Endodermal cell (in vitro differentiated cells): ENCODE results near the gene SERPINE2. TPM values are rescaled to one million over a fixed set of nuclear protein-coding genes. Genes with fewer than 3 reads are reported as not detected.

Source experiments
- DNase-seq: peaks from one replicate; pipeline ENCODE4 v3.0.0-alpha.2; 2017
- H3K27ac ChIP-seq: 2 replicates; pipeline ENCODE4 v1.5.1; 2013; ENCODE audit warnings: mild to moderate bottlenecking, low read depth, low read length, moderate library complexity
- H3K27me3 ChIP-seq: 2 replicates; pipeline ENCODE4 v1.6.1; 2013; ENCODE audit warnings: mild to moderate bottlenecking, low read length, moderate library complexity; ENCODE audit not compliant: insufficient read depth, control insufficient read depth, poor library complexity, severe bottlenecking
- H3K36me3 ChIP-seq: 2 replicates; pipeline ENCODE4 v1.7.0; 2013; ENCODE audit warnings: mild to moderate bottlenecking, low read length, moderate library complexity; ENCODE audit not compliant: control insufficient read depth, insufficient read depth
- H3K4me1 ChIP-seq: one replicate; pipeline ENCODE4 v1.7.0; 2013; ENCODE audit warnings: low read length; ENCODE audit not compliant: control insufficient read depth, insufficient read depth
- H3K4me3 ChIP-seq: 2 replicates; pipeline ENCODE4 v1.5.1; 2013; ENCODE audit warnings: mild to moderate bottlenecking, low read length, moderate library complexity
- H3K9ac ChIP-seq: 2 replicates; pipeline ENCODE4 v1.6.1; 2013; ENCODE audit warnings: mild to moderate bottlenecking, low read length, moderate library complexity; ENCODE audit not compliant: poor library complexity, severe bottlenecking; ENCODE audit errors: extremely low read depth
- H3K9me3 ChIP-seq: 2 replicates; pipeline ENCODE4 v1.6.1; 2013; ENCODE audit warnings: mild to moderate bottlenecking, low read length, moderate library complexity; ENCODE audit not compliant: control insufficient read depth
- H3K27ac Mint-ChIP-seq: 2 replicates; pipeline ENCODE4 v1.8.0; 2020; ENCODE audit warnings: mixed read lengths
- H3K27me3 Mint-ChIP-seq: 2 replicates; pipeline ENCODE4 v1.8.0; 2021; ENCODE audit warnings: mild to moderate bottlenecking, mixed read lengths; ENCODE audit not compliant: insufficient read depth
- H3K36me3 Mint-ChIP-seq: 2 replicates; pipeline ENCODE4 v1.8.0; 2020; ENCODE audit warnings: low read depth, mixed read lengths
- H3K4me1 Mint-ChIP-seq: 2 replicates; pipeline ENCODE4 v1.8.0; 2020; ENCODE audit warnings: mixed read lengths
- H3K4me3 Mint-ChIP-seq: 2 replicates; pipeline ENCODE4 v1.8.0; 2020; ENCODE audit warnings: mild to moderate bottlenecking, moderate library complexity, mixed read lengths
- H3K9me3 Mint-ChIP-seq: 2 replicates; pipeline ENCODE4 v1.8.0; 2020; ENCODE audit warnings: mild to moderate bottlenecking, mixed read lengths
- WGBS, 2 experiments: methylation state at CpG; one replicate each; pipeline versions ENCODE4 v1.1.5 to v1.1.7; 2013; ENCODE audit warnings: missing lambda C conversion rate in 2 of 2, mixed read lengths in 1 of 2; ENCODE audit not compliant: insufficient coverage in 1 of 2, insufficient read length in 1 of 2; 5-methylcytosine and 5-hydroxymethylcytosine counted together
- total RNA-seq, 2 donors: library from RNA; stranded (reverse); fragmentation: NEBNext Ultra II Directional in 1 of 2; extraction: Animal tissue kit (Norgen Biotek cat#: 25700) in 1 of 2; gene quantifications; 2 replicates in 1 of 2; 3 replicates in 1 of 2; pipeline ENCODE4 v1.2.1, GENCODE V29; 2021
- TF ChIP-seq, protein P1 (sequence below): fragments of 200-600 bp; sonication (generic); conservative IDR thresholded peaks from 2 replicates; pipeline ENCODE4 v1.5.0; 2021; ENCODE audit warnings: antibody characterized with exemption, mild to moderate bottlenecking

SERPINE2 gene
- total RNA-seq, 2 donors from 2014 or later: 257 to 386 TPM

- Histone ChIP-seq H3K36me3 (peaks cover 99% of the 10 kb centered on the region), H3K27me3 (no peaks in the 10 kb centered on the region), H3K27ac (no peak overlapping the region), H3K4me1 (no peaks in the 10 kb centered on the region), H3K9me3 (no peaks in the 10 kb centered on the region), H3K4me3 (no peak overlapping the region), H3K9ac (no peak overlapping the region)
- peaks cover 74% of the 10 kb centered on the region for H3K36me3 Mint-ChIP-seq
- no peak for DNase-seq
- no peak overlapping the region for H3K4me3 Mint-ChIP-seq
- no peaks in the 10 kb centered on the region for H3K27me3 Mint-ChIP-seq
- no peaks in the 10 kb centered on the region for H3K9me3 Mint-ChIP-seq
- TF ChIP-seq, protein P1, sequence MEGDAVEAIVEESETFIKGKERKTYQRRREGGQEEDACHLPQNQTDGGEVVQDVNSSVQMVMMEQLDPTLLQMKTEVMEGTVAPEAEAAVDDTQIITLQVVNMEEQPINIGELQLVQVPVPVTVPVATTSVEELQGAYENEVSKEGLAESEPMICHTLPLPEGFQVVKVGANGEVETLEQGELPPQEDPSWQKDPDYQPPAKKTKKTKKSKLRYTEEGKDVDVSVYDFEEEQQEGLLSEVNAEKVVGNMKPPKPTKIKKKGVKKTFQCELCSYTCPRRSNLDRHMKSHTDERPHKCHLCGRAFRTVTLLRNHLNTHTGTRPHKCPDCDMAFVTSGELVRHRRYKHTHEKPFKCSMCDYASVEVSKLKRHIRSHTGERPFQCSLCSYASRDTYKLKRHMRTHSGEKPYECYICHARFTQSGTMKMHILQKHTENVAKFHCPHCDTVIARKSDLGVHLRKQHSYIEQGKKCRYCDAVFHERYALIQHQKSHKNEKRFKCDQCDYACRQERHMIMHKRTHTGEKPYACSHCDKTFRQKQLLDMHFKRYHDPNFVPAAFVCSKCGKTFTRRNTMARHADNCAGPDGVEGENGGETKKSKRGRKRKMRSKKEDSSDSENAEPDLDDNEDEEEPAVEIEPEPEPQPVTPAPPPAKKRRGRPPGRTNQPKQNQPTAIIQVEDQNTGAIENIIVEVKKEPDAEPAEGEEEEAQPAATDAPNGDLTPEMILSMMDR: no peak
- H3K27ac Mint-ChIP-seq: no peak overlapping the region
- no peaks in the 10 kb centered on the region for H3K4me1 Mint-ChIP-seq
- WGBS, 2 experiments: 89 to 91% methylated on average over 4 to 6 of the region's 6 CpGs
Observed at GRCh38 chr2:223996391-223996790, 42.7 kb downstream of the SERPINE2 start.

DNA sequence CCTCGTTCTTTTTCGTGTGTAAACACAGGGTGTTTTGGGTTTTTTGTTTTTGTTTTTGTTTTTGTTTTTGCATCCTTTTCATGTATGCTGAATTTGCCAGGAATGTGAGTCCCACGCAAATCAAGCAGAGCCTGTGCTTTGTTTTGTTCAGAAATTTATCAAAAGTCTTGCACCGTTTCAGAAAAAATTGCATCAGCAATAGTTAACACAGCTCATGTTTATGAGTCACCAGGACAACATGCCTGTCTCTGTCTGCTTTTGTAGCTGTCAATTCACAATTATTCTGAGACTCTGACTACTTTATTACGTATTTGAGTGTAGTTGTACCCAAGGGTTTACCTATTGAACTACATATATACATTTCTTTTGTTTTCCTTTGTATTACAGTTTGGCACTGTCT is 43.5 kb downstream of the SERPINE2 start:
- no peak overlapping the region for H3K9ac ChIP-seq
- Mint-ChIP-seq H3K27me3 (no peaks in the 10 kb centered on the region), H3K4me3 (no peak overlapping the region), H3K36me3 (peaks cover 74% of the 10 kb centered on the region), H3K27ac (peak overlapping the region; percentile 16), H3K4me1 (no peaks in the 10 kb centered on the region), H3K9me3 (no peaks in the 10 kb centered on the region)
- H3K27me3 ChIP-seq: no peaks in the 10 kb centered on the region
- no peak overlapping the region for H3K27ac ChIP-seq
- TF ChIP-seq, protein P1: no peak
- no peaks in the 10 kb centered on the region for H3K4me1 ChIP-seq
- no peaks in the 10 kb centered on the region for H3K9me3 ChIP-seq
- WGBS, 2 experiments: 84 to 93% methylated on average over 2 to 5 of the region's 5 CpGs
- peaks cover 99% of the 10 kb centered on the region for H3K36me3 ChIP-seq
- no peak overlapping the region for H3K4me3 ChIP-seq
- no peak for DNase-seq

DNA sequence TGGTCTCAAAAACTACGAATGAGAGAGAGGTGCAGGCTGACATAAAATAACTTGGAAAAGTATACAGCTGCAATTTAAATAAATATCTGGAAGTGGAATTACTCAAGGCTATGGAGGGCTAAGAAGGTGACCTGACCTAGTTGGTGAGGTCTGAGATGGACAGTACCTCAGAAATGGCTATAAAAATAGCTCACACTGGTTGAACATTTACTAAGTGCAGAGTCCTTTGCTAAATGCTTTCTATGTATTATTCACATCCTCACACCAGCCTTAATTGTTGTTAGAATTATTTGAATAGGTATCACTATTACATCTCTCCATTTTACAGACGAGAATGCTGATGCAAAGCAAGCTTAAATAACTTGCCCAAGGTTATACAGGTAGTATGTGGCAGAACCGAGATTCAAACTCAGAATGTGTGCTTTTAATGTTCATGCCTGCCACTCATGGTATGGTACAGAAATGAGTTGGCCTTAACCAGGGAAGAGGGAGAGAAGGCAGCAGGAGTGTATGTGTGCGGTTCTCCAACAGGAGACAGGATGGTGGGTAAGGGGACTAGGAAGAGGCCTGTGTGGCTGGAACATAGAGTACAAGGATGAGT is 44.4 kb downstream of the SERPINE2 start:
- peaks cover 99% of the 10 kb centered on the region for H3K36me3 ChIP-seq
- no peaks in the 10 kb centered on the region for H3K9me3 ChIP-seq
- Mint-ChIP-seq H3K4me1 (peaks cover 4% of the 10 kb centered on the region), H3K27me3 (no peaks in the 10 kb centered on the region), H3K36me3 (peaks cover 73% of the 10 kb centered on the region), H3K4me3 (no peak overlapping the region), H3K27ac (peak overlapping the region; percentile 16), H3K9me3 (no peaks in the 10 kb centered on the region)
- WGBS, 2 experiments: 89 to 90% methylated on average over 2 to 4 of the region's 4 CpGs
- no peaks in the 10 kb centered on the region for H3K27me3 ChIP-seq
- H3K4me1 ChIP-seq: no peaks in the 10 kb centered on the region
- no peak overlapping the region for H3K4me3 ChIP-seq
- no peak overlapping the region for H3K27ac ChIP-seq
- TF ChIP-seq, protein P1: no peak
- no peak for DNase-seq
- no peak overlapping the region for H3K9ac ChIP-seq
